SK-N-MC (cell line): Measurements from ENCODE around the gene PLXNA4.

Source experiments
- DNase-seq: peaks from one replicate; pipeline ENCODE4 v3.0.0-alpha.2; 2011; ENCODE audit warnings: low read depth, low spot score
- H3K27ac ChIP-seq: fragments of 200-600 bp; sonication (generic); 2 replicates; pipeline ENCODE4 v1.5.1; 2016; ENCODE audit warnings: mixed run types
- H3K36me3 ChIP-seq: fragments of 200-600 bp; sonication (generic); 2 replicates; pipeline ENCODE4 v1.6.1; 2017; ENCODE audit warnings: antibody characterized with exemption, low read length, mixed read lengths; ENCODE audit not compliant: insufficient read depth
- H3K4me3 ChIP-seq: fragments of 200-600 bp; sonication (generic); 2 replicates; pipeline ENCODE4 v1.5.1; 2016
- H3K9ac ChIP-seq: fragments of 200-600 bp; sonication (generic); 2 replicates; pipeline ENCODE4 v1.8.0; 2017; ENCODE audit warnings: mixed run types, mixed read lengths; ENCODE audit not compliant: insufficient read length
- H3K9me3 ChIP-seq: fragments of 200-600 bp; sonication (generic); 2 replicates; pipeline ENCODE4 v1.6.1; 2017; ENCODE audit warnings: low read depth, mild to moderate bottlenecking, antibody characterized with exemption, low read length, moderate library complexity, mixed read lengths
- EZH2 ChIP-seq: fragments of 200-600 bp; sonication (generic); IDR thresholded peaks from one replicate; pipeline ENCODE4 v1.6.1; 2017; ENCODE audit warnings: antibody characterized with exemption
- FOXP2 ChIP-seq: optimal IDR thresholded peaks from 2 replicates; pipeline ENCODE3; 2011; ENCODE audit warnings: mild to moderate bottlenecking, moderate library complexity; ENCODE audit not compliant: insufficient read depth; ENCODE audit errors: extremely low read length, control extremely low read depth
- POLR2AphosphoS5 ChIP-seq: IDR thresholded peaks from 2 replicates; pipeline ENCODE4 v1.6.1; 2012; ENCODE audit warnings: mild to moderate bottlenecking, low read depth, low read length, borderline replicate concordance

Gene PLXNA4

DNA sequence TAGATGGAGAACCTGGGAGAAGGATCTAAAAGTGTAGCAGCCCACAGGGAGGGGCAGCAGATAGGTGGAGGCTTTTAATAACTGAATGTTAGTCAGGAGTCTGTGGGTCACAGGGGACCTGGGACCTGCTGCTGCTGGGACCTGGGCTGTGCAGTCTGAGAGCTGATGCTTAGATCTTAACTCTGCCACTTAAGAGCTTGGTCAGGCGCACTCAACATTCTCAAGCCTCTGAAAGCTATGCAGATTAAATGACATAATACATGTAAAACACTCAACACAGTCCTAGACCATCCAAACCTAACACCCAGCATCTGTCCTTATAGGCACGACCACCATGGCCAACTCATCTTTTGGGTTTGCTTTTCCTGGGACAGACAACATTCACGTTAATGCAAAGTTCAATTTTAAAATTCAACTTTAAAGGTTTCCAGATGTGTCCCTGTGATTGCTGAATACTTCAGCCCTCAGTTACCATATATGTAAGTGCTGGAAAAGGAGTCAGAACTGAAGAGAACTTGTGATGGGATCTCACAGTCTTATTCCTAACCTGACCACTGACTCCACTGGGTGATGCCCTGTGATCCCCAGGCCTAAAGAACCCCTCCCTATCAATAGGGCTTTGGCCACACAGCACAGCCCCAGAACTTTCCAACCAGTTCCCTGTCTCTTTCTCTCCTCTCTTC lies 321.0 kb downstream of the PLXNA4 start:
- TF ChIP-seq POLR2AphosphoS5 (no peak), FOXP2 (no peak), EZH2 (no peak)
- no peak for DNase-seq
- Histone ChIP-seq H3K9me3 (no peaks in the 10 kb centered on the region), H3K36me3 (no peaks in the 10 kb centered on the region), H3K4me3 (no peak overlapping the region), H3K9ac (no peak overlapping the region), H3K27ac (no peak overlapping the region)

DNA sequence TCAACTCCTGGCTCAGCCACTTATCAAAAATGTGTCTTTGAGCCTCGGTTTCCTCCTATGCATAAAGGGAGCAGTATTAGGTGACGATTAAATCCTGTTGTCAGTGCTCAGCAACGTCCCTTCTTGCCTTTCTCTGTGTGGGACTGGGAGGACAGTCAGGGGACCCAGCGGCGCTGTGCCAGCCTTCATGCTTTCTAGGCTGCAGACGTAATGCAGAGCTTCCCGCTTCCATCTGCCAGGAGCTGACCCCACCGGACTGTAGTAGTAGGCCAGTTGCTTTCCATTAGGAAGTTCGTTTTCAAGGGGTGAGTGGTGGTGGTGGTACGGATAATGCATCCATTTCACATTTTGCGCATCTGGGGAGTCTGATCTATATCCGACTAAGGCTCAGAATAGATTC lies 321.8 kb downstream of the PLXNA4 start:
- no peaks in the 10 kb centered on the region for H3K9me3 ChIP-seq
- no peak overlapping the region for H3K9ac ChIP-seq
- TF ChIP-seq POLR2AphosphoS5, result no peak
- TF ChIP-seq FOXP2, result no peak
- TF ChIP-seq EZH2, result no peak
- H3K4me3 ChIP-seq, result no peak overlapping the region
- no peak overlapping the region for H3K27ac ChIP-seq
- DNase-seq, result no peak
- H3K36me3 ChIP-seq, result no peaks in the 10 kb centered on the region

DNA sequence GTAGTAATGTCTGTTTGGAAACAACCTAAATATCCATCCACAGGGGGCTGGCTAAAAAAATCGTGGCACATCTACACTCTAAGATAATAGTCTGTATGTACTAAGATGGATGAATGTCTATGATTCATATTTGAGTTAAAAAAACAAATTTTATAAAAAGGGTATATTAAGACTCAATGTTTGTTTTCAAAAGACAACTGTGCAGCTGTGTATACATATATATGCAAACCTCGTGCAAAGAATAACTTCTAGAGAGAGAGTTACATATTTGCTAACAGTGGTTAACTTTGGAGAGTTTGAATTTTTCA lies 323.5 kb downstream of the PLXNA4 start:
- no peak for TF ChIP-seq POLR2AphosphoS5
- TF ChIP-seq FOXP2, result no peak
- no peak for TF ChIP-seq EZH2
- no peak for DNase-seq
- H3K36me3 ChIP-seq, result no peaks in the 10 kb centered on the region
- H3K4me3 ChIP-seq, result no peak overlapping the region
- no peak overlapping the region for H3K9ac ChIP-seq
- H3K9me3 ChIP-seq, result no peaks in the 10 kb centered on the region
- H3K27ac ChIP-seq, result no peak overlapping the region

DNA sequence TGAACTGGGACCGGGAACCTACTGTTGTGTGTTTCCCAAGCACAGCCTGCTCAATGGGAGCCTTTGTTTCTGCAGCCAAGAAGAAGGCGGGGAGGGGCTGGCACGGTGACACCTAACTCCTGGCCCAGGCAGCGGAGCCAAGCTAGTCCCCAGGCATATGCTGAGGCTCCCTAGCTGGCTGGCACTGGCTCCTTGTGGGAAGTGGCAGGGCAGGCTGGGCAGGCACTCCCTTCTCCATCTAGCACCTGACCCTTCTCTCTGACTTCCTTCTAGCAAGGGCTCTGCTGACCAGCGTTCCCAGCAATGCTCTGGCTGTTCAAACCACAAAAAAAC lies 325.0 kb downstream of the PLXNA4 start:
- Histone ChIP-seq H3K9ac (no peak overlapping the region), H3K27ac (no peak overlapping the region), H3K36me3 (no peaks in the 10 kb centered on the region), H3K4me3 (no peak overlapping the region), H3K9me3 (no peaks in the 10 kb centered on the region)
- DNase-seq, result no peak
- TF ChIP-seq EZH2, result no peak
- TF ChIP-seq FOXP2, result no peak
- TF ChIP-seq POLR2AphosphoS5, result no peak

DNA sequence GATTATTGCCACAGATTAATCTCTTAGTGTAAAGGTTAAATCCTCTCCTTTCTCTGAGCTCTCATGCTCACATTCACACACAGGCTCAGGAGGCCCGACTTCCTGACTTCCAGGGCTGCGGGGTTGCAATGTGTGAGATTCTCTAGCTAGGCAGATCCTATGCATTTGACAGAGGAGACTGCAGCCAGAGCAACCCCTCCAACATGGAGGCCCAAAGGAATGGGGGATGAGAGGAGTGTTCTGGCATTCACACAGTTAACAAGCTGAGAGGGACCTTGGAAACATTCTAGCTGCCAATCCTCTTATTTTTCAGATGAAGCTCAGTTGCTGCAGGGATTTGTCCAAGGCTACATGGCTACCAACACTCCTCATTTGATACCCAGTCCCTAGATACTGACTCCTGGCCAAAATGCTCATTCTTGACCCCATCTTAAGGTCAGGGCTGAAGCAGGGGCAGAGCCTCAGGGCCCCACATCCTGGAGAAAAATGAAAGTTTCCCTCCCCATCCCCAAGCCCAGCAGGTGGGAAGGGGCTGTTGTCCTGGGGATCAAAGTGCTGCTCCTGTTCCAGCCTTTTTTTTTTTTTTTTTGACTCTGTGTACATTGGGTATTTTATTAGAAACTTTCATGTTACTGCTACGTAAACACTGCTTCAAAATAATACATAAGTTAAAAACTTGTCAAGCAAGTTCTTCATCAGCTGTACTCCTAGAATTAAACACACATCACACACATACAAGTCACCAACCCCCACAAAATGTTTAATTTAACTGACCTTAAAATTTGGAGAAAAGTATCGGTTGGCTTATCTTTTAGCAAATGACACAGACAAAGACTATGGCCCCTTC lies 325.6 kb downstream of the PLXNA4 start:
- no peak for TF ChIP-seq FOXP2
- no peak for TF ChIP-seq EZH2
- TF ChIP-seq POLR2AphosphoS5, result no peak
- DNase-seq, result no peak

GRCh38 chr7:132249256-132249971 lies 326.9 kb downstream of the PLXNA4 start:
- Histone ChIP-seq H3K27ac (no peak overlapping the region), H3K4me3 (no peak overlapping the region), H3K9ac (no peak overlapping the region), H3K36me3 (no peaks in the 10 kb centered on the region), H3K9me3 (no peaks in the 10 kb centered on the region)
- TF ChIP-seq EZH2 (no peak), POLR2AphosphoS5 (no peak), FOXP2 (no peak)
- no peak for DNase-seq

More for the DNA sequence above, 325.6 kb downstream of the PLXNA4 start:
- no peaks in the 10 kb centered on the region for H3K36me3 ChIP-seq
- H3K4me3 ChIP-seq, result no peak overlapping the region
- H3K9ac ChIP-seq, result no peak overlapping the region
- H3K27ac ChIP-seq, result no peak overlapping the region
- no peaks in the 10 kb centered on the region for H3K9me3 ChIP-seq

DNA sequence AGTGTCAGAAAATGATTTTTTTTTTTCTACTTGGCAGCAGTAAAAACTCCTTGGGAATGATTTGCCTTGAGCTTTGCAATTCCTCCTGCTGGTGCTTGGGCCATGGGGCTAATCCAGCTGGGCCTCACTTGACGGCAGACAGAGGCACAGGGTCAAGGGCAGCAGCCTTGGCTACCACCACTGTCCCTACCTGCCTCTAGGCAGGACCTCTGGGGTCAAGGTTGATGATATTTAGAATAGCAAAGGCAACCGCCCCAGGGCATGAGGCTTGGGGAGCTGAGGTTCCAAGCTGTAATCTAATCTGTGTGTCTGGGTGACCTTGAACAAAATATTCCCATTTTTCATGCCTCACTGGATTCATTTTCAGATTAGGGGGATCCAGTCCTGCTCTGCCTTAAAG lies 327.4 kb downstream of the PLXNA4 start:
- Histone ChIP-seq H3K4me3 (no peak overlapping the region), H3K36me3 (no peaks in the 10 kb centered on the region), H3K27ac (no peak overlapping the region), H3K9me3 (no peaks in the 10 kb centered on the region), H3K9ac (no peak overlapping the region)
- no peak for DNase-seq
- TF ChIP-seq FOXP2 (no peak), EZH2 (no peak), POLR2AphosphoS5 (no peak)

GRCh38 chr7:132247995-132248618 lies 328.2 kb downstream of the PLXNA4 start:
- no peak overlapping the region for H3K4me3 ChIP-seq
- no peak overlapping the region for H3K9ac ChIP-seq
- DNase-seq, result no peak
- H3K27ac ChIP-seq, result no peak overlapping the region
- no peak for TF ChIP-seq POLR2AphosphoS5
- no peaks in the 10 kb centered on the region for H3K36me3 ChIP-seq
- H3K9me3 ChIP-seq, result no peaks in the 10 kb centered on the region
